Activated CD4-positive, alpha-beta T cell treated with anti-CD3 and anti-CD28 coated beads for 48 hours (primary cell): ENCODE data around the gene MICAL2.

Experiments used
- DNase-seq: peaks from one replicate; pipeline ENCODE4 v3.0.0-alpha.2; 2020

Gene MICAL2, protein sequence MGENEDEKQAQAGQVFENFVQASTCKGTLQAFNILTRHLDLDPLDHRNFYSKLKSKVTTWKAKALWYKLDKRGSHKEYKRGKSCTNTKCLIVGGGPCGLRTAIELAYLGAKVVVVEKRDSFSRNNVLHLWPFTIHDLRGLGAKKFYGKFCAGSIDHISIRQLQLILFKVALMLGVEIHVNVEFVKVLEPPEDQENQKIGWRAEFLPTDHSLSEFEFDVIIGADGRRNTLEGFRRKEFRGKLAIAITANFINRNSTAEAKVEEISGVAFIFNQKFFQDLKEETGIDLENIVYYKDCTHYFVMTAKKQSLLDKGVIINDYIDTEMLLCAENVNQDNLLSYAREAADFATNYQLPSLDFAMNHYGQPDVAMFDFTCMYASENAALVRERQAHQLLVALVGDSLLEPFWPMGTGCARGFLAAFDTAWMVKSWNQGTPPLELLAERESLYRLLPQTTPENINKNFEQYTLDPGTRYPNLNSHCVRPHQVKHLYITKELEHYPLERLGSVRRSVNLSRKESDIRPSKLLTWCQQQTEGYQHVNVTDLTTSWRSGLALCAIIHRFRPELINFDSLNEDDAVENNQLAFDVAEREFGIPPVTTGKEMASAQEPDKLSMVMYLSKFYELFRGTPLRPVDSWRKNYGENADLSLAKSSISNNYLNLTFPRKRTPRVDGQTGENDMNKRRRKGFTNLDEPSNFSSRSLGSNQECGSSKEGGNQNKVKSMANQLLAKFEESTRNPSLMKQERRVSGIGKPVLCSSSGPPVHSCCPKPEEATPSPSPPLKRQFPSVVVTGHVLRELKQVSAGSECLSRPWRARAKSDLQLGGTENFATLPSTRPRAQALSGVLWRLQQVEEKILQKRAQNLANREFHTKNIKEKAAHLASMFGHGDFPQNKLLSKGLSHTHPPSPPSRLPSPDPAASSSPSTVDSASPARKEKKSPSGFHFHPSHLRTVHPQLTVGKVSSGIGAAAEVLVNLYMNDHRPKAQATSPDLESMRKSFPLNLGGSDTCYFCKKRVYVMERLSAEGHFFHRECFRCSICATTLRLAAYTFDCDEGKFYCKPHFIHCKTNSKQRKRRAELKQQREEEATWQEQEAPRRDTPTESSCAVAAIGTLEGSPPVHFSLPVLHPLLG

DNA sequence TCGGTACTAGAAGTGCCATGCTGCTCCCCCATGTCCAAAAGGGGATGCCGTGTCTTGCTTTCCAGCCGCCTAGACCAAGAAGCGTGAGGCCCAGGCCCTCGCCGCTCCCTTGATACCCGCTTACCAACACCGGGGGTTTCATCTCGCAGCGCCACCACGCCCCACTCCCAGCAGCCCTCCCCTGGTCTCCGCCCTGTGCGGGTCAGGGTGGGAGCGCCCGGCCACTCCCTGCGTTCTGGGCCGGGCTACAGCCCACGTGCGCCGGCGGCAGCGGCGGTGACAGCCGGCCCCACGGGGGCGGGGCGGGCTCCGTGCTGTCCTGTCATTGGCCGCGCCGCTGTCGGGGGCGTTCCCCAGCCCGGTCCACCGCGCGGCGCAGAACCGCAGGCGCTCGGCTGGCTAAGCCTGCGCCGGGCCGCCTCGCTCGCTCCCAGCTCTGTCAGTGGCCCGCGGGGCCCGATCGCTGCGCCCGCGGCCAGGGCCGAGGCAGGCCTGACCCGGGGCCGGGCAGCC lies at the start of gene MICAL2:
Gene MICAL2 (plus strand): TSS at position 390 of the 513 bp plus-strand sequence. CDS start 51,566 bp downstream, outside the sequence.
- peak; percentile 91 for DNase-seq

DNA sequence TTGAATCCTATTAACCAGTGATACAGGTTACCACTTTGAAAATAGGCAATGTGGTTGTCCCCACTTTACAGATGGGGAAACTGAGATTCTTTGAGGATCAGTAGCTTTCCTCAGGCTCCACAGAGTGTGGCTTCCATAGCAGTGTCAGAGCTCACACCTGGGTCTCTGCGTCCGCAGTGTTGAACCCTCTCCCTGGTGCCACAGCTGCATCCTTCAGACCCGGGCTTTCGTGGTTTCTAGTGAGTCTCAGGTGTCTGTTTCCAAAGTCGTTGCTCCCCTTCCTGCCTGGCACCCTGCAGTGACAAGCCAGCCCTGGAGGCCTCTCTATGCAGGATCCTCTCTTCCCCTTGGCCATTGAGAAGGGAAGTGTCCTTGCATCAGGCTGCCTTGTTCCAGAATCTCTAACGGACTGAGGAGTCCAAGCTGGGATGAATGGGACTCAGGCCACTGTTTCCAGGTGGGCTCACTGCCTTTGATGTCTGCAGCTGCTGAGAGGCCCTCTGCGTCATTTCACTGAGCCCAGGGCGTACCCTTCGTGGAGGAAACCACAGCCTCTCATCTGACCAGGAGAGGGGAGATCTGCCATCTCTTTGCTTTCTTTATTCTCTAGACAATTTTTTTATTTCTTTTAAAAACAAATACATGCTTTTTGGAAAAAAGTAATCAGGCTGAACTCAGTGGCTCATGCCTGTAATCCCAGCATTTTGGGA lies 48.4 kb upstream of the MICAL2 start:
- no peak for DNase-seq

DNA sequence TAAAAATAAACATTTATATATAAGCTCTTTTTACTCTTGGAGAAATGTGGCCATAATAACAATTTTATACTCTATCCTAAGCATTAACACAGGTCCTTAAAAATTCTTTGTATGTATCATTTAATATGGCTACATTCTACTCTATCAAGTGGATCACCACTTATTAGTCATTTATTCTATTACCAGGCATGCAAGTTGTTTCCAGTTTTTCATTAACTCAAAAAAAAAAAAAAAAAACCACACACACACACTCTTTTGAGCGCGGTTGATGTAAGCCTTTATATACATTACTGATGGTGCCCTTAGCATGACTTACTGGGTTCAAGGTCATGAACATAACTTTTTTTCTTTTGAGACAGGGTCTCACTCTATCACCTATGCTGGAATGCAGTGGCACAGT lies 47.1 kb upstream of the MICAL2 start:
- no peak for DNase-seq

DNA sequence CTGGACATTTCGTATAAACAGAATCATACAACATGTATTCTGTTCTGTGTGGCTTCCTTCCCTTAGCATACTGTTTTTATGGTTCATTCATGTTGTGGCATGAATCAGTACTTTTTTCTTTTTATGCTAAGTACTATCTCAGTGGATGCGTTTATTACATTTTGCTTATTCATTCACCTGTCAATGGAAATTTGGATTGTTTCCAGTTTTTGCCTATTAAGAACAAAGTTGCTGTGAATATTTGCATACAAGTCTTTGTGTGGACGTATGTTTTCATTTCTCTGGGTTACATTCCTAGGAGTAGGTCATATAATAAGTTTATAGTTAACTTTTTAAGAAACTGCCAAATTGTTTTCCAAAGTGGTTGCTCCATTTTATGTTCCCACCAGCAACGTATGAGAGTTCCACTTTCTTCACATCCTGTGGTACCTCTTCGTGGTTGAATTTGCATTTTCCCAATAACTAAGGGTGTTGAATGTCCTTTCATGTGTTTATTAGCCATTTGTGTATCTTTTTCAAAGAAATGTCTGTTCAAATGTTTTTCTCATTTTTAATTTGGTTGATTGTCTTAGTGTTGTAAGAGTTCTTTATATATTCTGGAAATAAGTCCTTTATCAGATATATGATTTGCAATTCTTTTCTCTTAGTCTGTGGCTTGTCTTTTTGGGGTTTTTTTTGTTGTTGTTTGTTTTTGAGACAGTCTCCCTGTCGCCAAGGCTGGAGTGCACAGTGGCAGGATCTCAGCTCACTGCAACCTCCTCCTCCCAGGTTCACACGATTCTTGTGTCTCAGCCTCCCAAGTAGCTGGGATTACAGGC lies 46.0 kb upstream of the MICAL2 start:
- no peak for DNase-seq

DNA sequence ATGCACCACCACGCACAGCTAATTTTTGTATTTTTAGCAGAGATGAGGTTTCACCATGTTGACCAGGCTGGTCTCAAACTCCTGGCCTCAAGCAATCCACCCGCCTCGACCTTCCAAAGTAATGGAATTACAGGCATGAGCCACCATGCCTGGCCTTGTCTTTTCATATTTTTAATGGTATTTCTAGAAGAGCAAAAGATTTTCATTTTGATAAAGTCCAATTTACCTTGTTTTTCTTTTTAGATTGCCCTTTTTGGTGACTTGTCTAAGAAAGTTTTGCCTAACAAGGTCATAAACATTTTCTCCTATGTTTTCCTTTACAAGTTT lies 45.5 kb upstream of the MICAL2 start:
- no peak for DNase-seq

DNA sequence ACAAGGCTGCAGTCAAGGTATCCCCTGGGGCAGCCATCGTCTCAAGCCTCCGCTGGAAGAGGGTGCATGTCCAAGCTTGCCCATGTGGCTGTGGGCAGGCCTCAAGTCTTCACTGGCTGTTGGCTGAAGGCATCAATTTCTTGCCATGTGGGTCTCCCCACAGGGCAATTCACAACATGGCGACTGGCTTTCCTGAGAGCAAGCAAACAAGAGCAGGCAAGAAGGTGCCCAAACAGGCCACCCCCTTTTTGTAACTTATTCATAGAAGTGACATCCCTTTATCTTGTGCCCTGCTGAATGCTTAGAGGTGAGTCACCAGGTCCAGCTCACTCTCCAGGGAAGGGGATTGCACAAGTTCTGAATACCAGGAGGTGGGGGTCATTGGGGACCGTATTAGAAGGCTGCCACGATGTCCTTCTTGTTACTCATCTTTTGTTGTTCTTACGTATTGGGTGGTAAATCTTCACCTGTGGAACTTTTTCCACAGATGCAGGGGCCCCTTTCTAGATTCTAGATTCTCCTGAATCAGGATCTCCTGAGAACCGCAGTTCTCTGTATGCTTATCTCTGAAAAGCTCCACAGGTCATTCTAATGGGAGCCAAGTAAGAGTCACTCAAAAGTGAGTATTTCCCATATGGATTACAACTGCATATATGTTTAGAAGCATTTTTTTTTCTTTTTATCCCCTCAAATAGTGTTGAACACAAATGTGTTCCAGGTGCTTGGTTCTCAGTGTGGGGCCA lies 44.2 kb upstream of the MICAL2 start:
- no peak for DNase-seq

DNA sequence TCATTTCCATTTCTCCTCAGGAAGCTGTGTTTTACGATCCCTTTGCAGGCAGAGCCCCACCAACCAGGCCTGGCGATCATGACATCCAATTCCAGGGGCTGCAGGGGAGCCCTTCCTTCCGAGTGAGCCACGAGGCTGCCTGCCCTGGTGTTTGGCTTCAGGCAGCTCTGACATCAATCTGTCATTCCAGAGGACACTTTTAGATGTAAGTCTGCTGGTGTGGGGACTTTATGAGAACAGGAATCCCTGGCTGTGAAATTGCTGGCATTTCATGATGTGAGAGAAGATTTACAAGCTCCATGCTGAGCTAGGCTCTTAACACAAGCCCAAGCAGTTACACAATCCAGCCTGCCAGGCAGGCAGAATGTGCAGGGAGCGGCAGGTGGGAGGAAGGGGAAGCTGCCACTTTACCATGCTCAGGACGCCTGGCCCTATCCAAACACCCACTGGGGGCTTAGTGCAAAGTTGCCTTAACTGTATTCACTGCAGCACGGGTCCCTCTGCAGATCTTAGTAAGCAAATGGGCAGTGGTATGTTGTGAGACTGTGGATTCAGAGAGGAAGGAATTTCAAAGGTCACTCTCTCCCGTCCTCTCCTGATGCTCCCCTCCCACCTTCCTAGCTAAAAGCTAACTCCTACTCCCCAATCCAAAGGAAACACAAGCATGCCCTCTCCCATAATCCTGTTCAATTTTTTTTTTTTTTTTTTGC lies 43.4 kb upstream of the MICAL2 start:
- no peak for DNase-seq

DNA sequence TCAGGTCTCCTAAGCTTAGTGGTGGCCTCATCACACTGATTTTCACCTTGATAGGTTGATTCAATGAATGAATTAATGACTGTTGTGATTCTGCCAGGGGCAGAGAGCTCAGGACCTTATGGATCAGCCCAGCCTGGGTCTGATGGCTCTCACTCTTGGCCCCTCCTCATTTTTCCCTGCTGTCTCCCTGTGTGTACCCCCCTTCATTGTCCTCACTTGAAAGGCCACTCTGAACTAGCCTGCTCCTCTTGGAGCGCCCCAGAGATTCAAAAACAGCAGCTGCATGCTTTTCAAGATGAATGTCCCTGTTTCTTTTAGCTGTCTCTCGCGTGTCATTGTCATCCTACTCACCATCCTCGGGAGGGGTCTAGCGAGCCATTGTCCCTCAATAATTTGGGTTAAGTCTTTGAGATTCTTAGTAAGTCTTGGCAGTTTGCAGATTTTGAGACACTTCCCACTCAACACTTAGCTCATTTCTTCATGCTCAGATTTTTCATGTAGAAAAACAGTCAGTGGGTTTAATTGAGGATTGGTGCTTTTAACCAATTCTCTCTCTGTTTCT lies 42.5 kb upstream of the MICAL2 start:
- no peak for DNase-seq

DNA sequence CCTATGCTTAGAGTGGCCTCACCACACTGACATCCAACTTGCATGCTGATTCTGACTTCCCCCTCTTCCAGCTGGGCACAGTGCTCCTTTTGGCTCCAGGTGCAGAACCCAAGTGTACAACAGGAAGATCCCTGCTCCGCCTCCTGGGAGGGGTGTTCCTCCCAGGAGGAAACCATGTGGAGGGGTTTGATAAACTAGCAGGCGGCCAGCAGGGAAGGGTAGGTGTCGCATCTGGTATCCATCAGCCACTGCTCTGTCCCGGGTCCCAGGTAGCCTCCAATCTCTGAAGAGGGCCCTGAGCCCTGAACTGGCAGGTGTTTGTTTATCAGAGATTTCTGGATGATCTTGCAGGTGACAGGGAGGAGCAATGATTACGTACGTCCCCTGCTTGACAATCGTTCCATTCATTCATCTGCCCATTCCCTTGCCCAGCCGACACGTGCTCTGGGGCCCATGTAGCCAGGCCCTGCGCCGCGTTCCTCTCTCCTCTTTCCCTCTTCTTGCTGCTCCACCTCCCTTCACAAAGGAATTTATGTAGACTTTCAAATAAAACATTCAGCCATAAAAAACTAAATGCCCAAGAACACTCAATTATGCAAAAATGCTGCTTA lies 41.2 kb upstream of the MICAL2 start:
- no peak for DNase-seq

DNA sequence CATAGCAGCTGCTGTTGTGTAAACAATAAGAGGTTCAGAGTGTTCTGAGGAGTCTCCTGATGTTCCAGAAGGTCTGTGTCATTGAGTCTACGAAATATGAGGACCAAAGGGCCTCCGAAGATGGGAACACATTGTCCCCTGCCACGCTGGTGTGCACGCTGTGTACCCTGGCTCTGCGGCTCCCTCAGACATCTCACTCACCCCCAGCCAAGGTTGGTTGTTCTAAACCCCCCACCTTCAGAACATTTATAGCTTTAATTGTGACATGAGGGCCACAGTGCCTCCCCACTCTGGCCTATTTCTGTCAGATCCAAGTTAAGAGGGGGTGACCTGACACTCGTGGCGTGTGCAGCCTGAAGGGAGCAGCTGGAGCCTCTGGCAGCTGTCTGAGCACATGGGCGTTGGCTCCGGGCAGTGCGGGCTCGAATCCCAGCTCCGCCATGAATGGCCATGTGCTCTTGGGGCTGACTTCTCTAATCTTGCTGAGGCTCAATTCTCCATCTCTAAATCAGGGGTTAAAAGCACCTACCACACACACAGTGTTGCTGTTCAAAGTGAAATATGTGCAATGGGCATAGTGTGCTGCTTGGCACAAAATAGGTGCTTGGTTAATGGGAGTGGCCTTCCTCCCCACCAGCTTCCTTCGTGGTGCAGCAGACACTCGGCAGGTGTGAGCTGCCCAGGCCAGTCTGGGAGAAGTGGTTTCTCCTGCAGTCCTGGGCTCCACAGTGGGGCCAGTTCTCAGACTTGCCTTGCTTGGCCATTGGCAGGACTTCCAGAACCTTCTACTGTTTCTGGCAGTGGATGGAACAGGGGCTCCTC lies 39.7 kb upstream of the MICAL2 start:
- DNase-seq = no peak

DNA sequence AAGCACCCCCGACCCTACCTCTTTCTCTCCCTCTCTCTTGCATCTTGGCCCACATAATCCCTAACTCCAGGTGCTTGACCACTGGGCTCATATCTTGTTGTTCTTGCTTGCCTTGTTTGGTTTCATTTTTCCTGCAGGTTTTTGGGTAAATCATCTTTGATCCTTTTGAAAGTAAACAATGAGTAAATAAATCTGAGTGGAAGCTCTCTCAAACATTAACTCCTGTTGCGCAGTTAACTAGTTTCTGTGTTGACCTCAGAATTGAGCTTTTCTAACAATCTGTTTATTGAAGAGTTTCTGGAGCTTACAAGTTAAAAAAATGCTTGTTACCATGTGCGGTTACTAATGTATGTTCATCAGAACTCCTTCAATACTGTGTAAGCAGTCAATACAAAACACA lies 38.8 kb upstream of the MICAL2 start:
- no peak for DNase-seq

DNA sequence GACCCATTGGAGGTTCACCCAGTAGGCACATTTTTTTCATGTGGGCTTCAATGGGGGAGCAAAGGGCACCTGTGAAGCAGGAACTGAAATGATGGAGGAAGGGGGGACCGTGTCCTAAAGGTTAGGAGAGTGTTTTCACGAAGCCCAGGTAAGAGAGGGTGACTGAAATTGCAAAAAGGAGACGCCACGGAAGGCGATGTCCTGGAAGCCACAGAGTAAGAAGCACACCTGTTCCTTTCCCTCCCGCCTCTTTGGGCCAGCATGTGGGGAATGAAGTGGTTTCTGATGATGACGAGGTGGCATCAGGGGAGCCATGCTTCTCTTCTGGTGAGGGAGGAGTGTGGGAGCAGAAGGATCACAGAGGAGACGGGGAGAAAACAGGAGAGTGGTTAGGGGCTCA lies 37.0 kb upstream of the MICAL2 start:
- DNase-seq = no peak

DNA sequence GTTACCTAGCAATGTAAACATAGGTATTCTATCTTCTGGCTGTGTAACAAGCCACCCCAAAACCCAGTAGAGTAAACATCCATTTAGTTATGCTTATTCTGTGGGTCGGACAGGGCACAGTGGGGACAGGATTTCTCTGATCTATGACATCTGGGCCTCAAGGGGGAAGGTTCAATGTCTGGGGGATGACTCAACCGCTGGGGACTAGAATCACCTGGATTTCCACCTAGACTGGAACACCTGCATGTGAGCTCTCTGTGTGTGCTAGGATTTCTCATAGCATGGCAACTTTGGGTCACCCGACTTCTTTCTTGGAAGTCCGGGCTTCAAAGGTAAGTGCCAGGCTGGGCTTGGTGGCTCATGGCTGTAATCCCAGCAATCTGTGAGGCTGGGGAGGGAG lies 36.5 kb upstream of the MICAL2 start:
- DNase-seq = no peak

DNA sequence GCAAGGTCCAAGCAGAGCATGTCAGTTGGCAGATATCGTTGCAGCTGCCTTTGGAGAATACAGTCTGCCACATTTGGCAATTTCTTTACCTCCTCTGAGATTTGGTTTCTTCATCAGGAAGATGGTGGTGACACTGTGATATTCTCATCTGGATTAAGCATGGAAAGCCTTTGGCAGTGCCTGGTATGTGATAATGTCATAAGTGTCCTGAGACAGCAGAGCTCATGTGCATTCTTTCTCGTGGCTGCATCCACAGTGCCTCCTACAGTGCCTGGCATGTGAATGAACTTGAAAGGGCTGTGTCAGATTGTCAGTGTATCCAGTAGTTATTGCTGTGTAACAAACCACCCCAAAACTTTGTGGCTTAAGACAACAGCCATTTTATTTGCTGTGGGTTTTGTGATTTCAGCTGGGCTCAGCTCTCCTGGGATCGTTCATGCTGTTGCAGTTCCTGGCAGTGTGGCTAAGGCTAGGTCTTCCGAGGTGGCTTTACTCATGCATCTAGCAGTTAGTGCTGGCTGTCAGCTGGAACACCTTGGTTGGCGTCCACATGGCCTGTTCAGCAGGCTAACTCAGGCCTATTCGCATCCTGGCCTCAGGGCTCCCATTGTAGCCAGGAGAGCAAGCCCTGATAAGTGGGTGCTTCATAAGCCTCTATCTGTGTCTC lies 35.7 kb upstream of the MICAL2 start:
- DNase-seq = no peak

DNA sequence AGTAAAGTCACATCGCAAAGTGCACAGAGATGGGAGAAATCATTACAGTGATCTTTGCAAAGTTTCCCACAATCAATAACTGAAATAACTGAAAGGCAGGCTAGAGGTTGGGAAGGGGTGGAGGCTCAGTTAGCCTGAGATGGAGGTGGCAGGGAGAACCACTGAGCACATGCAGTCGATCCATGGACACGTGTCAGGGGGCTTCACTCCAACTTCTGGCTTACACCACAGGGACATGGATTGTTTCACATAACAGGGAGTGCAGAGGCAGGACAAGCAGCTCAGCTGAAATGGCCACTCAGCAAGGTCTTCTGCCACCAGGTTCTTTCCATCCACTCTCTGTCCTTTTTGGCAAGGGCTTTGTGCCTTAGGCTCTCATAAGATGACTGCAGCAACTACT lies 35.1 kb upstream of the MICAL2 start:
- no peak for DNase-seq

DNA sequence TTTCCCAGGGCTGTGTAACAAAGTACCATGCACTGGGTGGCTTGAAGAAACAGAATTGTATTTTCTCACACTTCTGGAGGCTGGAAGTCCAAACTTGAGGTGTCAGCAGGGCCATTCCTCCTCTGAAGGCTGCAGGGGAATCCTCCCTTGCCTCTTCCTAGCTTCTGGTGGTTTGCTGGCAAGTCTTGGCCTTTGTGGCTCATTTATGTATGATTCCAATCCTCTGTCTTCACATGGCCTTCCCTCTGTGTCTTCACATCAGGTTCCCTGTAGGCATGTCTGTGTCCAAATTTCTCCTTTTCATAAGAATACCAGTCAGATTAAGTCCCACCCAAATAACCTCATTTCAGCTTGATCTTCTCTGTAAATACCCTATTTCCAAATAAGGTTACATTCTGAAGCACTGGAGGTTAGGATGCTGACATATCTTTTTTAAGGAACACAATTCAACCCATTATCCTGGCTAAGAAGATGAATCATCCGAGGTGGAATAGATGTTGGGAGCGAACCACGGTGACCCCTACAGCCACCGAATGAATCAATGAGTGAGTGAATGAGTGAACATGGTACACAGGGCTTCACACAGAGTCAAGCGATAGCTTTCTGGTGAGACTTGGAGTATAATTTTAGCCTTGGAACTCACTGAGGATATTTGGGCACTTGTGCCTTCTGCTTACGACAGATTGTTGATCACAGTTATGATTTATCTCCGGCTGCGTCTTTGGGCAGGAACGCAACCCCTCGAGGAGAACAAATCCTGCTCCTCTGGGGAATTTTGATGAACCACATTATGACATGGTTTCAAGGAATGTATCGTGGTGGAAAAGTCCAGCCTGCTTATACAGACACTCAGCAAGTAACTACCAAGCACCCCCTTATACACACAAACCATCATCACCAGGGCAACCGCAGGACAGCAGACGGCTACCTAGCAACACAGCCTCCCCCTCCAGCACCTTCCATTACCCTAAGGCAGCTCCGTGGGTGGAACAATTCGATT lies 34.3 kb upstream of the MICAL2 start:
- DNase-seq = no peak
